Liver (tissue), 9 donors: ENCODE measurements around the gene SLC17A4. TPM values are rescaled to one million over a fixed set of nuclear protein-coding genes. Genes with fewer than 3 reads are reported as not detected.

Experiments
- DNase-seq: peaks from one replicate; pipeline ENCODE4 v3.0.0-alpha.2; 2017; ENCODE audit warnings: low spot score
- H3K27ac ChIP-seq, 2 donors: one replicate each; pipeline ENCODE4 v1.7.0; 2013; ENCODE audit warnings: inconsistent platforms in 2 of 2, low read length in 2 of 2, control low read depth in 1 of 2, low read depth in 1 of 2, mild to moderate bottlenecking in 1 of 2
- H3K27me3 ChIP-seq, 4 donors: one replicate each; pipeline versions ENCODE4 v1.6.1 to v1.7.0; 2013; ENCODE audit warnings: low read length in 3 of 4, inconsistent platforms in 1 of 4, mild to moderate bottlenecking in 1 of 4, moderate library complexity in 1 of 4; ENCODE audit not compliant: control insufficient read depth in 4 of 4, insufficient read depth in 4 of 4
- H3K36me3 ChIP-seq, 4 donors: one replicate each; pipeline versions ENCODE4 v1.6.1 to v1.7.0; 2013; ENCODE audit warnings: low read length in 3 of 4, mild to moderate bottlenecking in 3 of 4, low read depth in 1 of 4, moderate library complexity in 1 of 4; ENCODE audit not compliant: control insufficient read depth in 4 of 4, insufficient read depth in 3 of 4
- H3K4me1 ChIP-seq, 4 donors: one replicate each; pipeline versions ENCODE4 v1.6.1 to v1.7.0; 2013; ENCODE audit warnings: low read length in 3 of 4, mild to moderate bottlenecking in 3 of 4, moderate library complexity in 1 of 4; ENCODE audit not compliant: control insufficient read depth in 4 of 4, insufficient read depth in 4 of 4
- H3K4me3 ChIP-seq, 3 donors: one replicate each; pipeline versions ENCODE4 v1.6.1 to v1.7.0; 2013; ENCODE audit warnings: low read length in 3 of 3, control low read depth in 1 of 3, low read depth in 1 of 3, mild to moderate bottlenecking in 1 of 3
- H3K9ac ChIP-seq, 2 donors: one replicate each; pipeline ENCODE4 v1.7.0; 2013; ENCODE audit warnings: low read length in 2 of 2, mild to moderate bottlenecking in 2 of 2, moderate library complexity in 2 of 2, control low read depth in 1 of 2, low read depth in 1 of 2
- H3K9me3 ChIP-seq, 4 donors: one replicate each; pipeline versions ENCODE4 v1.6.1 to v1.7.0; 2013; ENCODE audit warnings: low read length in 3 of 4; ENCODE audit not compliant: control insufficient read depth in 4 of 4
- ATF3 ChIP-seq: IDR thresholded peaks from 2 replicates; pipeline ENCODE4 v1.6.1; 2016; ENCODE audit warnings: antibody characterized with exemption
- CTCF ChIP-seq: fragments of 150-350 bp; IDR thresholded peaks from 2 replicates; pipeline ENCODE4 v1.5.1; 2017; ENCODE audit warnings: improper control_type of control experiment, low read depth, low read length; ENCODE audit not compliant: missing input control
- EGR1 ChIP-seq, 2 donors: IDR thresholded peaks; 2 replicates each; pipeline ENCODE4 v1.6.1; 2016 to 2018; ENCODE audit warnings: antibody characterized with exemption in 2 of 2, low read depth in 2 of 2
- FOXA1 ChIP-seq: IDR thresholded peaks from 2 replicates; pipeline ENCODE4 v1.6.1; 2016; ENCODE audit warnings: antibody characterized with exemption
- FOXA2 ChIP-seq: IDR thresholded peaks from 2 replicates; pipeline ENCODE4 v1.6.1; 2016; ENCODE audit warnings: antibody characterized with exemption
- GABPA ChIP-seq, 2 donors: IDR thresholded peaks in 1 of 2; conservative IDR thresholded peaks in 1 of 2; 2 replicates each; pipeline ENCODE4 v1.6.1; 2016; ENCODE audit warnings: antibody characterized with exemption in 2 of 2, mild to moderate bottlenecking in 1 of 2, moderate library complexity in 1 of 2
- HNF4A ChIP-seq, 2 donors: conservative IDR thresholded peaks; 2 replicates each; pipeline ENCODE4 v1.6.1; 2016; ENCODE audit warnings: antibody characterized with exemption in 2 of 2, mild to moderate bottlenecking in 2 of 2
- HNF4G ChIP-seq: IDR thresholded peaks from 2 replicates; pipeline ENCODE4 v1.6.1; 2016; ENCODE audit warnings: antibody characterized with exemption
- JUND ChIP-seq, 2 donors: IDR thresholded peaks; 2 replicates each; pipeline ENCODE4 v1.6.1; 2016; ENCODE audit warnings: antibody characterized with exemption in 2 of 2
- MAX ChIP-seq: IDR thresholded peaks from 2 replicates; pipeline ENCODE4 v1.6.1; 2016; ENCODE audit warnings: antibody characterized with exemption
- NR2F2 ChIP-seq: IDR thresholded peaks from 2 replicates; pipeline ENCODE4 v1.6.1; 2016; ENCODE audit warnings: antibody characterized with exemption
- RAD21 ChIP-seq, 2 donors: IDR thresholded peaks; 2 replicates each; pipeline ENCODE4 v1.6.1; 2016; ENCODE audit warnings: antibody characterized with exemption in 2 of 2, mild to moderate bottlenecking in 2 of 2
- REST ChIP-seq: IDR thresholded peaks from 2 replicates; pipeline ENCODE4 v1.6.1; 2016; ENCODE audit warnings: antibody characterized with exemption, mild to moderate bottlenecking
- RXRA ChIP-seq, 2 donors: IDR thresholded peaks; 2 replicates each; pipeline ENCODE4 v1.6.1; 2017 to 2018; ENCODE audit warnings: antibody characterized with exemption in 2 of 2, mild to moderate bottlenecking in 1 of 2
- SP1 ChIP-seq: IDR thresholded peaks from 2 replicates; pipeline ENCODE4 v1.6.1; 2018; ENCODE audit warnings: antibody characterized with exemption, mild to moderate bottlenecking
- TAF1 ChIP-seq: conservative IDR thresholded peaks from 2 replicates; pipeline ENCODE4 v1.6.1; 2016; ENCODE audit warnings: antibody characterized with exemption, mild to moderate bottlenecking
- YY1 ChIP-seq: IDR thresholded peaks from 2 replicates; pipeline ENCODE4 v1.6.1; 2016; ENCODE audit warnings: antibody characterized with exemption, mild to moderate bottlenecking
- ZBTB33 ChIP-seq: IDR thresholded peaks from 2 replicates; pipeline ENCODE4 v1.6.1; 2016; ENCODE audit warnings: antibody characterized with exemption
- WGBS: extraction: QIAGEN DNeasy Blood & Tissue Kit; methylation state at CpG from one replicate; pipeline ENCODE4 v1.1.7; 2013; 5-methylcytosine and 5-hydroxymethylcytosine counted together
- polyA plus RNA-seq, 2 donors: library from polyadenylated mRNA; stranded (reverse) in 1 of 2; unstranded in 1 of 2; fragments of 200-250 nt in 1 of 2; fragments of >200 nt in 1 of 2; fragmentation: Nextera tagmentation in 1 of 2; extraction: Ambion mirVana in 1 of 2; gene quantifications; one replicate each; pipeline versions ENCODE4 v1.2.1 to v1.2.3, GENCODE V29; 2013 to 2015
- total RNA-seq, 2 donors: library from RNA; depleted of rRNA; stranded (reverse); fragments of >200 nt; gene quantifications; one replicate each; pipeline ENCODE4 v1.2.3, GENCODE V29; 2014
- donor health status: healthy.
- donor health status: healthy.
- donor health status: healthy.
- donor health status: healthy.
- donor health status: healthy.

SLC17A4 gene
- total and polyA plus RNA-seq, 4 donors = 4.4 to 27.3 (median 8.4) TPM

GRCh38 chr6:25749837-25750236 is 4.7 kb upstream of the SLC17A4 start:
- no peaks in the 10 kb centered on the region for H3K9me3 ChIP-seq
- H3K9ac ChIP-seq = no peak overlapping the region
- H3K4me1 ChIP-seq = peaks cover 6 to 35% (median 17%) of the 10 kb centered on the region in 4 donors
- no peak overlapping the region for H3K27ac ChIP-seq
- H3K27me3 ChIP-seq = no peaks in the 10 kb centered on the region
- TF ChIP-seq RAD21 (IDR thresholded peaks at IDR 0.05) (no peak), YY1 (no peak), CTCF (no peak), HNF4G (no peak), JUND (IDR thresholded peaks at IDR 0.05) (no peak), FOXA1 (no peak), GABPA (IDR thresholded peaks at IDR 0.05 in 1 of 2, conservative IDR thresholded peaks at IDR 0.05 in 1 of 2) (no peak), ZBTB33 (no peak), EGR1 (IDR thresholded peaks at IDR 0.05; ENCODE audit: low read depth in 2 of 2) (no peak), MAX (no peak), HNF4A (conservative IDR thresholded peaks at IDR 0.05) (no peak), FOXA2 (no peak), ATF3 (no peak), RXRA (IDR thresholded peaks at IDR 0.05) (no peak), SP1 (no peak), TAF1 (no peak), NR2F2 (no peak), REST (no peak)
- no peak overlapping the region for H3K4me3 ChIP-seq
- 83% methylated on average over 2 of the region's 2 CpGs for WGBS
- DNase-seq = no peak
- H3K36me3 ChIP-seq = no peaks in the 10 kb centered on the region

- H3K4me3 ChIP-seq = no peak overlapping the region
- 74% methylated on average over 3 of the region's 3 CpGs for WGBS
- no peaks in the 10 kb centered on the region for H3K27me3 ChIP-seq
- no peak overlapping the region for H3K27ac ChIP-seq
- TF ChIP-seq FOXA1 (no peak), FOXA2 (no peak), RXRA (IDR thresholded peaks at IDR 0.05) (no peak), JUND (IDR thresholded peaks at IDR 0.05) (no peak), RAD21 (IDR thresholded peaks at IDR 0.05) (no peak), YY1 (no peak)
- no peak overlapping the region for H3K9ac ChIP-seq
- H3K36me3 ChIP-seq = no peaks in the 10 kb centered on the region
- peaks cover 6 to 37% (median 19%) of the 10 kb centered on the region in 4 donors for H3K4me1 ChIP-seq
- no peak for DNase-seq
- H3K9me3 ChIP-seq = no peaks in the 10 kb centered on the region
Measured at GRCh38 chr6:25750906-25751305, 3.6 kb upstream of the SLC17A4 start.
